Gastroesophageal sphincter (tissue), 4 donors: ENCODE data around the gene RAB7A. TPM values are rescaled to one million over a fixed set of nuclear protein-coding genes. Genes with fewer than 3 reads are reported as not detected.
"Not testable (repeated sequence)": the region's sequence is repeated elsewhere in the genome, so short reads cannot be mapped to it uniquely, and the experiment has no call there.

ENCODE experiments used
- ATAC-seq: fragments of 150-250 bp; one replicate; pipeline ENCODE4 v1.9.1; 2016; ENCODE audit warnings: mild to moderate bottlenecking, moderate library complexity
- H3K27ac ChIP-seq, 4 donors: fragments of 200-600 bp; sonication (generic) in 3 of 4; 1 replicate in 3 of 4; 2 replicates in 1 of 4; pipeline ENCODE4 v1.5.1; 2016 to 2019
- H3K27me3 ChIP-seq: fragments of 200-600 bp; sonication (generic); one replicate; pipeline ENCODE4 v1.5.1; 2019
- H3K36me3 ChIP-seq, 2 donors: fragments of 200-600 bp; sonication (generic); one replicate each; pipeline ENCODE4 v1.5.1; 2019; ENCODE audit warnings: control low read depth in 1 of 2
- H3K4me1 ChIP-seq, 3 donors: fragments of 200-600 bp; sonication (generic); 1 replicate in 2 of 3; 2 replicates in 1 of 3; pipeline ENCODE4 v1.5.1; 2016 to 2019; ENCODE audit warnings: control low read depth in 2 of 3
- H3K4me3 ChIP-seq, 2 donors: fragments of 200-600 bp; sonication (generic); one replicate each; pipeline ENCODE4 v1.5.1; 2019; ENCODE audit warnings: mild to moderate bottlenecking in 1 of 2, moderate library complexity in 1 of 2
- H3K9me3 ChIP-seq, 3 donors: fragments of 200-600 bp; sonication (generic); one replicate each; pipeline ENCODE4 v1.5.1; 2017 to 2019; ENCODE audit warnings: control low read depth in 2 of 3
- EP300 ChIP-seq: sonication (generic); formaldehyde crosslinking; IDR thresholded peaks from one replicate; pipeline ENCODE4 v1.6.1; 2017; ENCODE audit warnings: antibody characterized with exemption, mild to moderate bottlenecking
- POLR2A ChIP-seq, 2 donors: fragments of 450-650 bp; IDR thresholded peaks; one replicate each; pipeline ENCODE4 v1.6.1; 2017; ENCODE audit warnings: antibody characterized with exemption in 2 of 2, mild to moderate bottlenecking in 2 of 2, moderate library complexity in 1 of 2
- POLR2AphosphoS5 ChIP-seq: sonication (generic); formaldehyde crosslinking; IDR thresholded peaks from one replicate; pipeline ENCODE4 v1.6.1; 2017; ENCODE audit warnings: antibody characterized with exemption
- WGBS, 2 donors: methylation state at CpG; one replicate each; pipeline ENCODE4 v1.1.5; 2018; ENCODE audit warnings: low coverage in 1 of 2; 5-methylcytosine and 5-hydroxymethylcytosine counted together
- total RNA-seq, 4 donors: library from RNA; depleted of rRNA; stranded (reverse); fragments of >200 nt; gene quantifications; one replicate each; pipeline ENCODE4 v1.1.0, GENCODE V29; 2016
- TF ChIP-seq, protein P1 (sequence below), 4 experiments: fragments of 200-600 bp in 2 of 4; fragments of 450-650 bp in 2 of 4; sonication (generic) in 1 of 4; IDR thresholded peaks; one replicate each; pipeline ENCODE4 v1.5.1; 2017 to 2019; ENCODE audit warnings: antibody characterized with exemption in 4 of 4, mild to moderate bottlenecking in 2 of 4, moderate library complexity in 2 of 4

Gene RAB7A
- total RNA-seq, 4 donors from 2014 or later = 77.9 to 109 (median 87.2) TPM

- no peaks in the 10 kb centered on the region for H3K4me1 ChIP-seq
- no peaks in the 10 kb centered on the region for H3K27me3 ChIP-seq
- ATAC-seq = no peak
- H3K4me3 ChIP-seq = no peak overlapping the region
- H3K9me3 ChIP-seq = no peaks in the 10 kb centered on the region
- TF ChIP-seq POLR2AphosphoS5 (no peak), EP300 (no peak), POLR2A (IDR thresholded peaks at IDR 0.05) (no peak)
- TF ChIP-seq, protein P1, sequence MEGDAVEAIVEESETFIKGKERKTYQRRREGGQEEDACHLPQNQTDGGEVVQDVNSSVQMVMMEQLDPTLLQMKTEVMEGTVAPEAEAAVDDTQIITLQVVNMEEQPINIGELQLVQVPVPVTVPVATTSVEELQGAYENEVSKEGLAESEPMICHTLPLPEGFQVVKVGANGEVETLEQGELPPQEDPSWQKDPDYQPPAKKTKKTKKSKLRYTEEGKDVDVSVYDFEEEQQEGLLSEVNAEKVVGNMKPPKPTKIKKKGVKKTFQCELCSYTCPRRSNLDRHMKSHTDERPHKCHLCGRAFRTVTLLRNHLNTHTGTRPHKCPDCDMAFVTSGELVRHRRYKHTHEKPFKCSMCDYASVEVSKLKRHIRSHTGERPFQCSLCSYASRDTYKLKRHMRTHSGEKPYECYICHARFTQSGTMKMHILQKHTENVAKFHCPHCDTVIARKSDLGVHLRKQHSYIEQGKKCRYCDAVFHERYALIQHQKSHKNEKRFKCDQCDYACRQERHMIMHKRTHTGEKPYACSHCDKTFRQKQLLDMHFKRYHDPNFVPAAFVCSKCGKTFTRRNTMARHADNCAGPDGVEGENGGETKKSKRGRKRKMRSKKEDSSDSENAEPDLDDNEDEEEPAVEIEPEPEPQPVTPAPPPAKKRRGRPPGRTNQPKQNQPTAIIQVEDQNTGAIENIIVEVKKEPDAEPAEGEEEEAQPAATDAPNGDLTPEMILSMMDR (IDR thresholded peaks at IDR 0.05) = no peak
- no peak overlapping the region for H3K27ac ChIP-seq
- WGBS, 2 donors = 87 to 92% methylated on average over 3 to 6 of the region's 7 CpGs
- H3K36me3 ChIP-seq = no peaks in the 10 kb centered on the region
Measured at GRCh38 chr3:128710816-128711433, 15.1 kb upstream of the RAB7A start.

- no peaks in the 10 kb centered on the region for H3K9me3 ChIP-seq
- no peaks in the 10 kb centered on the region for H3K36me3 ChIP-seq
- no peak for ATAC-seq
- H3K27me3 ChIP-seq = no peaks in the 10 kb centered on the region
- H3K4me3 ChIP-seq = no peak overlapping the region
- H3K4me1 ChIP-seq = no peaks in the 10 kb centered on the region
- 60% methylated on average over 1 of the region's 4 CpGs; no CpG with 5 or more reads in 1 of the 2 donors for WGBS, 2 donors
- TF ChIP-seq EP300 (no peak), POLR2AphosphoS5 (no peak), POLR2A (IDR thresholded peaks at IDR 0.05) (no peak)
- TF ChIP-seq, protein P1 (IDR thresholded peaks at IDR 0.05) = no peak
- no peak overlapping the region for H3K27ac ChIP-seq
Measured at GRCh38 chr3:128712848-128713247, 13.1 kb upstream of the RAB7A start.

DNA sequence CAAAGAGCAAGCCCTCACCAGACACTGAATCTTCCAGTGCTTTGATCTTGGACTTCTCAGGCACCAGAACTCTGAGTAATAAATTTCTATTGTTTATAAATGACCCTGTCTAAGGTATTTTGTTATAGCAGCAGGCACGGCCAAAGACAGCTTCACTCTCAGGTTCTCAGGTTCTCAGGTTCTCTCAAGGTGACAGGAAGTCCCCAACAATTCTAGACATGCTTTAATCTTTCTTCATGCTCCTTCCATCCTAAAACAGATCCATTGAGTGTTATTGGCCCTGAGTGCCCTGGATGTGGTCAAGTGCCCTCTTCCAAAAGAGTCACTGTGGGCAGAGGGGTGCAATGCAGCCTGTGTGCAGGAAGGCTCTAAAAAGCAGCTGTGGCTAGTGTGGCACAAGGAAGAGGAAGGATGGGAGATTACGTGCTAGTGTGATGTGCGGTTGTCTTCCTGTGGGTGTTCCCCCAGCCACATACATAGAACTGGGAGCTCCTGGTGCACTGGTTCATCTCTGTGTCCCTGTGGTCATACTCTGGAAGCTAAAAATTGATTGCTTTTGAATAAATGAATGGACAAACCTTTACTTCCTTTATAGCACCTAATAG is 11.0 kb upstream of the RAB7A start:
- no peaks in the 10 kb centered on the region for H3K27me3 ChIP-seq
- no peak overlapping the region for H3K27ac ChIP-seq
- H3K4me1 ChIP-seq = no peaks in the 10 kb centered on the region
- no peaks in the 10 kb centered on the region for H3K36me3 ChIP-seq
- no peaks in the 10 kb centered on the region for H3K9me3 ChIP-seq
- ATAC-seq = peak; percentile 51
- TF ChIP-seq, protein P1 (IDR thresholded peaks at IDR 0.05) = no peak
- TF ChIP-seq POLR2A (IDR thresholded peaks at IDR 0.05) (no peak), EP300 (no peak), POLR2AphosphoS5 (no peak)
- no peak overlapping the region for H3K4me3 ChIP-seq
- 80 to 81% methylated on average over 1 to 3 of the region's 3 CpGs for WGBS, 2 donors

DNA sequence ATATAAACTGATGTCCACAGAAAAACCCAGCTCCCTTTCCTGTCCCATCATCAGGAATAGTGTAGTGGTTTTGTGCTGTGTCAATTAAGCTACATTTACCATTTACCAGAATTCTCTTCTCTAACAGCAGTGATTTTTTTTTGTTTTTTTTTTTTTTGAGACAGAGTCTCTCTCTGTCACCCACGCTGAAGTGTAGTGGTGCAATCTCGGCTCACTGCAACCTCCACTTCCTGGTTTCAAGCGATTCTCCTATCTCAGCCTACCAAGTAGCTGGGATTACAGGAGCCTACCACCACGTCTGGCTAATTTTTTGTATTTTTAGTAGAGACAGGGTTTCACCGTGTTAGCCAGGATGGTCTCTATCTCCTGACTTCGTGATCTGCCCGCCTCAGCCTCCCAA is 7.1 kb upstream of the RAB7A start:
- not testable (repeated sequence) for H3K36me3 ChIP-seq, ATAC-seq, H3K4me3 ChIP-seq, H3K4me1 ChIP-seq, H3K27me3 ChIP-seq, H3K9me3 ChIP-seq, H3K27ac ChIP-seq
- WGBS, 2 donors = 52 to 89% methylated on average over 3 to 7 of the region's 7 CpGs

- no peaks in the 10 kb centered on the region for H3K27me3 ChIP-seq
- ATAC-seq = no peak
- 39% methylated on average over 9 to 10 of the region's 10 CpGs for WGBS, 2 donors
- no peaks in the 10 kb centered on the region for H3K9me3 ChIP-seq
- H3K4me3 ChIP-seq = no peak overlapping the region
- TF ChIP-seq POLR2AphosphoS5 (no peak), POLR2A (IDR thresholded peaks at IDR 0.05) (no peak), EP300 (no peak)
- TF ChIP-seq, protein P1 (IDR thresholded peaks at IDR 0.05) = no peak
- H3K4me1 ChIP-seq = peaks cover 0 to 4% (median 0%) of the 10 kb centered on the region in 3 donors
- no peak overlapping the region for H3K27ac ChIP-seq
- H3K36me3 ChIP-seq = no peaks in the 10 kb centered on the region
Measured at GRCh38 chr3:128720891-128721290, 5.1 kb upstream of the RAB7A start.
